Cardiac atrium fibroblast (primary cell): ENCODE data around the gene THOC3. TPM values are rescaled to one million over a fixed set of nuclear protein-coding genes. Genes with fewer than 3 reads are reported as not detected.

Source experiments
- total RNA-seq: library from RNA; depleted of rRNA; stranded (reverse); fragments of >200 nt; gene quantifications from 2 replicates; pipeline ENCODE4 v1.2.3, GENCODE V29; 2015

THOC3 gene, protein sequence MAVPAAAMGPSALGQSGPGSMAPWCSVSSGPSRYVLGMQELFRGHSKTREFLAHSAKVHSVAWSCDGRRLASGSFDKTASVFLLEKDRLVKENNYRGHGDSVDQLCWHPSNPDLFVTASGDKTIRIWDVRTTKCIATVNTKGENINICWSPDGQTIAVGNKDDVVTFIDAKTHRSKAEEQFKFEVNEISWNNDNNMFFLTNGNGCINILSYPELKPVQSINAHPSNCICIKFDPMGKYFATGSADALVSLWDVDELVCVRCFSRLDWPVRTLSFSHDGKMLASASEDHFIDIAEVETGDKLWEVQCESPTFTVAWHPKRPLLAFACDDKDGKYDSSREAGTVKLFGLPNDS
- 19.9 and 25.1 TPM in 2 replicates for total RNA-seq

DNA sequence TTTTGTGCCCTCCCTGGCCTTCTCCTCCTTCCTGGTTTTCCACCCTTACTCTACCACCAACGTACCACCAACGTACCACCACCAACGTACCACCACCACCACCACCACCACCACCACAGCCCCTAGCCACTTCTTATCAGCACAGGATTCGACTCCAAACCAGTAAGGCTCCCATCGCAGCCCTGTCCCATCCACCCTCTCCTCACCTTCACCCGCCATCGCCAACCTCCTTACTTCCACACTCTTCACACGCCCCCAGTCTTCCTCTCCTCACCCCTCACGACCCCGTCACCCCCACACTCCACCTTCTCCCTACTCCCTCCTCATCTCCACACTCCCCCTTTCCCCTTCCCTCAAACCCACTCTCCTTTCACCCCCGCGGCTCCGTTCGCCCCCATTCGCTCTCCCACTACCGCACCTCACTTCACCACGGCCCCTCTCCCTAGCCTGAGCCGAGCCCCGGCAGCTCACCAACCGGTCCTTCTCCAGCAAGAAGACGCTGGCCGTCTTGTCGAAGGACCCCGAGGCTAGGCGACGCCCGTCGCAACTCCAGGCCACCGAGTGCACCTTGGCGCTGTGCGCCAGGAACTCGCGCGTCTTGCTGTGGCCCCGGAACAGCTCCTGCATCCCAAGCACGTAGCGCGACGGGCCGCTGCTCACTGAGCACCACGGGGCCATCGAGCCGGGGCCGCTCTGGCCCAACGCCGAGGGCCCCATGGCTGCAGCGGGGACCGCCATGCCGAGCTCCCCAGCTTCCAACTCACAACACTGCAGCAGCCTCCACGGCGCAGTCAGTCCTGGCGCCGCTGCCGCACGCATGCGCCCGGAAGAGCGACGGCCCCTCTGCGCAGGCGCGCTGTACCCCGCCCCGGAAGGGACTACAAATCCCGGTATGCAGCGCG lies at the start of gene THOC3:
Gene THOC3, minus strand, starts transcription at position 845 of the 902 bp plus-strand sequence. Its CDS starts 107 bp downstream, at position 738.

Other genes starting within 250 kb of the THOC3 start
- gene CPLX2, start 96.7 kb downstream of the THOC3 start, total RNA-seq: not detected in 2 replicates